IMR-90 (cell line): Measurements from ENCODE around the gene RASGRP3. TPM values are rescaled to one million over a fixed set of nuclear protein-coding genes. Genes with fewer than 3 reads are reported as not detected.

Source experiments
- ATAC-seq: fragments of 200-7000 bp; cut with Tn5 transposase; 2 replicates; pipeline ENCODE4 v1.9.1; 2020; ENCODE audit warnings: low read depth, mild to moderate bottlenecking, moderate library complexity
- BruUV-seq: library from RNA; stranded (reverse); fragments of 400-500 nt; replicated peaks from 2 replicates; lab custom pipeline; 2021; lab: Mats Ljungman, UMichigan
- CTCF ChIA-PET: fragments of 300-600 bp; formaldehyde crosslinking; extraction: SDS; loops from one replicate; lab custom pipeline; 2021; ENCODE audit warnings: antibody characterized with exemption; lab: Yijun Ruan, JAX
- POLR2A ChIA-PET: fragments of 300-600 bp; sonication (Branson Sonifier 250); formaldehyde crosslinking; loops from one replicate; lab custom pipeline; 2022; ENCODE audit warnings: antibody characterized with exemption; ENCODE audit not compliant: unreplicated experiment; lab: Charles Lee
- DNase-seq: peaks from one replicate; pipeline ENCODE4 v3.0.0; 2013
- H2AFZ ChIP-seq: replicated peaks from 2 replicates; pipeline ENCODE3; 2013; ENCODE audit warnings: low read length, mild to moderate bottlenecking; ENCODE audit not compliant: poor library complexity
- H2AK5ac ChIP-seq: 2 replicates; pipeline ENCODE4 v1.6.1; 2013; ENCODE audit warnings: low read depth, low read length, inconsistent platforms
- H2AK9ac ChIP-seq: replicated peaks from 2 replicates; pipeline ENCODE3; 2013; ENCODE audit warnings: mild to moderate bottlenecking, low read depth, low read length, moderate library complexity; ENCODE audit not compliant: poor library complexity
- H2BK120ac ChIP-seq: 2 replicates; pipeline ENCODE4 v1.6.1; 2013; ENCODE audit warnings: low read depth, low read length, inconsistent platforms
- H2BK15ac ChIP-seq: 3 replicates; pipeline ENCODE4 v1.6.1; 2013; ENCODE audit warnings: low read depth, low read length, inconsistent platforms
- H2BK20ac ChIP-seq: 2 replicates; pipeline ENCODE4 v1.6.1; 2013; ENCODE audit warnings: low read depth, mild to moderate bottlenecking, inconsistent platforms, low read length, moderate library complexity
- H2BK5ac ChIP-seq: 2 replicates; pipeline ENCODE4 v1.6.1; 2013; ENCODE audit warnings: mild to moderate bottlenecking, low read depth, low read length, inconsistent platforms; ENCODE audit not compliant: poor library complexity, severe bottlenecking
- H3K14ac ChIP-seq: replicated peaks from 2 replicates; pipeline ENCODE4 v1.6.1; 2013; ENCODE audit warnings: low read depth, low read length, inconsistent platforms
- H3K18ac ChIP-seq: 2 replicates; pipeline ENCODE4 v1.6.1; 2013; ENCODE audit warnings: low read depth, low read length, control low read depth
- H3K23ac ChIP-seq: 2 replicates; pipeline ENCODE4 v1.6.1; 2013; ENCODE audit warnings: low read depth, low read length, inconsistent platforms
- H3K27ac ChIP-seq: 2 replicates; pipeline ENCODE4 v1.5.1; 2013; ENCODE audit warnings: mild to moderate bottlenecking, control low read depth, low read length; ENCODE audit not compliant: insufficient read depth
- H3K27me3 ChIP-seq: 2 replicates; pipeline ENCODE4 v1.6.1; 2013; ENCODE audit warnings: low read length; ENCODE audit not compliant: control insufficient read depth, insufficient read depth
- H3K36me3 ChIP-seq: 2 replicates; pipeline ENCODE4 v1.6.1; 2013; ENCODE audit warnings: low read length, mixed read lengths; ENCODE audit not compliant: control insufficient read depth, insufficient read depth
- H3K4ac ChIP-seq: 2 replicates; pipeline ENCODE4 v1.6.1; 2013; ENCODE audit warnings: low read depth, low read length, inconsistent platforms
- H3K4me1 ChIP-seq: 2 replicates; pipeline ENCODE4 v1.6.1; 2013; ENCODE audit warnings: low read length, mixed read lengths; ENCODE audit not compliant: control insufficient read depth, insufficient read depth
- H3K4me2 ChIP-seq: 2 replicates; pipeline ENCODE4 v1.6.1; 2013; ENCODE audit warnings: low read depth, mild to moderate bottlenecking, control low read depth, low read length, moderate library complexity
- H3K4me3 ChIP-seq: 2 replicates; pipeline ENCODE4 v1.5.1; 2013; ENCODE audit warnings: low read depth, mild to moderate bottlenecking, control low read depth, low read length, moderate library complexity; ENCODE audit not compliant: insufficient read depth
- H3K56ac ChIP-seq: 2 replicates; pipeline ENCODE4 v1.6.1; 2013; ENCODE audit warnings: low read length, inconsistent platforms; ENCODE audit not compliant: insufficient read depth; ENCODE audit errors: extremely low read depth
- H3K79me1 ChIP-seq, 2 experiments: 2 replicates each; pipeline ENCODE4 v1.6.1; 2013; ENCODE audit warnings: low read length in 2 of 2, inconsistent platforms in 1 of 2, low read depth in 1 of 2
- H3K9ac ChIP-seq: 2 replicates; pipeline ENCODE4 v1.6.1; 2013; ENCODE audit warnings: low read depth, low read length, control low read depth
- H3K9me1 ChIP-seq: 2 replicates; pipeline ENCODE4 v1.6.1; 2013; ENCODE audit warnings: low read length, inconsistent platforms; ENCODE audit not compliant: insufficient read depth
- H3K9me3 ChIP-seq: 2 replicates; pipeline ENCODE4 v1.6.1; 2013; ENCODE audit warnings: low read length; ENCODE audit not compliant: control insufficient read depth, insufficient read depth
- H4K20me1 ChIP-seq: 2 replicates; pipeline ENCODE4 v1.6.1; 2013; ENCODE audit warnings: low read length, inconsistent platforms; ENCODE audit not compliant: insufficient read depth
- H4K5ac ChIP-seq: 2 replicates; pipeline ENCODE4 v1.6.1; 2013; ENCODE audit warnings: mild to moderate bottlenecking, low read depth, low read length, control low read depth
- H4K8ac ChIP-seq, 2 experiments: 2 replicates each; pipeline ENCODE4 v1.6.1; 2013; ENCODE audit warnings: low read depth in 2 of 2, low read length in 2 of 2, control low read depth in 1 of 2, inconsistent platforms in 1 of 2
- H4K91ac ChIP-seq: 2 replicates; pipeline ENCODE4 v1.6.1; 2013; ENCODE audit warnings: low read depth, low read length, inconsistent platforms; ENCODE audit not compliant: insufficient read depth
- BHLHE40 ChIP-seq: fragments of 150-350 bp; IDR thresholded peaks from 2 replicates; pipeline ENCODE4 v1.6.1; 2016; ENCODE audit warnings: mild to moderate bottlenecking, low read depth, low read length
- CEBPB ChIP-seq: IDR thresholded peaks from 2 replicates; pipeline ENCODE4 v1.6.1; 2012; ENCODE audit warnings: low read depth, low read length, improper control_type of control experiment
- CHD1 ChIP-seq: IDR thresholded peaks from 2 replicates; pipeline ENCODE4 v1.6.1; 2012; ENCODE audit warnings: low read depth, low read length, improper control_type of control experiment
- FOS ChIP-seq: fragments of 150-350 bp; IDR thresholded peaks from 2 replicates; pipeline ENCODE4 v1.6.1; 2016; ENCODE audit warnings: low read depth, low read length
- MAFK ChIP-seq: IDR thresholded peaks from 2 replicates; pipeline ENCODE4 v1.6.1; 2012; ENCODE audit warnings: low read depth, low read length, improper control_type of control experiment
- MAZ ChIP-seq: IDR thresholded peaks from 2 replicates; pipeline ENCODE4 v1.6.1; 2012; ENCODE audit warnings: low read depth, mild to moderate bottlenecking, low read length, improper control_type of control experiment, moderate library complexity, borderline replicate concordance
- MXI1 ChIP-seq: IDR thresholded peaks from 2 replicates; pipeline ENCODE4 v1.6.1; 2012; ENCODE audit warnings: low read depth, mild to moderate bottlenecking, low read length, moderate library complexity, borderline replicate concordance
- NFE2L2 ChIP-seq: fragments of 150-350 bp; IDR thresholded peaks from 2 replicates; pipeline ENCODE4 v1.6.1; 2016; ENCODE audit warnings: low read depth, mild to moderate bottlenecking, low read length
- POLR2A ChIP-seq: IDR thresholded peaks from 2 replicates; pipeline ENCODE4 v1.6.1; 2012; ENCODE audit warnings: mild to moderate bottlenecking, low read depth, low read length
- RAD21 ChIP-seq: IDR thresholded peaks from 2 replicates; pipeline ENCODE4 v1.6.1; 2012; ENCODE audit warnings: low read length, improper control_type of control experiment
- RCOR1 ChIP-seq: IDR thresholded peaks from 2 replicates; pipeline ENCODE4 v1.6.1; 2012; ENCODE audit warnings: mild to moderate bottlenecking, low read length, improper control_type of control experiment; ENCODE audit not compliant: insufficient replicate concordance
- RFX5 ChIP-seq: IDR thresholded peaks from 2 replicates; pipeline ENCODE4 v1.8.0; 2012; ENCODE audit warnings: low read depth, mild to moderate bottlenecking, low read length, moderate library complexity
- SMC3 ChIP-seq: fragments of 150-350 bp; IDR thresholded peaks from 2 replicates; pipeline ENCODE4 v1.6.1; 2016; ENCODE audit warnings: low read depth, mild to moderate bottlenecking, antibody characterized with exemption, low read length, moderate library complexity
- WGBS, 2 experiments: methylation state at CpG; one replicate each; pipeline versions ENCODE4 v1.1.5 to v1.1.7; 2013; ENCODE audit warnings: missing lambda C conversion rate in 2 of 2; ENCODE audit not compliant: insufficient read length in 1 of 2; ENCODE audit errors: extremely low coverage in 2 of 2; 5-methylcytosine and 5-hydroxymethylcytosine counted together
- dilution Hi-C: fragments of 300-500 bp; cut with HindIII; formaldehyde crosslinking; loops from one replicate; pipeline ENCODE4 v1.14.3; 2018; ENCODE audit warnings: low sequenced_read_pairs; ENCODE audit not compliant: unreplicated experiment
- in situ Hi-C: fragments of 300-500 bp; cut with MboI; formaldehyde crosslinking; loops from 3 replicates; pipeline ENCODE4 v1.14.3; 2019; ENCODE audit warnings: low sequenced_read_pairs, inconsistent platforms, mixed read lengths
- intact Hi-C: fragments of 100-400 bp; cut with micrococcal nuclease; formaldehyde crosslinking; loops from 2 replicates; pipeline ENCODE4 v1.10.0; 2022
- polyA plus RNA-seq, 3 experiments: library from polyadenylated mRNA; depleted of rRNA; stranded (reverse); fragments of >200 nt; gene quantifications; 2 replicates each; pipeline ENCODE4 v1.2.3, GENCODE V29; 2012; ENCODE audit warnings: low replicate concordance in 1 of 3
- total RNA-seq: library from RNA; depleted of rRNA; stranded (reverse); fragments of >200 nt; gene quantifications from 2 replicates; pipeline ENCODE4 v1.2.3, GENCODE V29; 2012
- TF ChIP-seq, protein P1 (sequence below): fragments of 150-350 bp; IDR thresholded peaks from 2 replicates; pipeline ENCODE4 v1.6.1; 2017; ENCODE audit warnings: mild to moderate bottlenecking, antibody characterized with exemption, low read length, low read depth
- TF ChIP-seq, protein P2 (sequence below): fragments of 150-350 bp; IDR thresholded peaks from 2 replicates; pipeline ENCODE4 v1.6.1; 2016; ENCODE audit warnings: low read depth, mild to moderate bottlenecking, low read length, moderate library complexity, borderline replicate concordance
- TF ChIP-seq, protein P3 (sequence below): conservative IDR thresholded peaks from 2 replicates; pipeline ENCODE4 v1.5.1; 2012; ENCODE audit warnings: mild to moderate bottlenecking, low read depth, low read length, improper control_type of control experiment

RASGRP3 gene
- total and polyA plus RNA-seq, 2 of the 4 experiments (the other 2 are of a cell fraction): 1.7 to 3.0 TPM

DNA sequence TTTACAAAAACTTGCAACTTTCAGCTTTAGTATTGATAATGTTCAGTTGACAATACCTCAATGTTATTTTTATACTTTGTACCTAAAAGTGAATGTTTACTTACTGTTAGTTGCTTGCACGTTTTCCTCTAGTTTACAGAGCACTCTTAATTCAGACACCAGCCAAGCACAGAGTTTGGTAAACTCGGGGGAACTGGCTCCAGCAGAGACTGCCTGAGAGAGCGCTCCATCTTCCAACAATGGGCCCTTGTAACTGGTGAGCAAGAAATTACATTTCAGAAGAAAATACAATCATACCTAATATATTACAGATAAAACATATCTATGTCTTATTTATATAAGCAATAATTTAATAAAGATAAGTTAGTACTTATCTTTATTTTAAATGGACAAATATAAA, 118.9 kb downstream of the RASGRP3 start:
- in situ Hi-C loops: no loop called here
- no peaks in the 10 kb centered on the region for H3K9me3 ChIP-seq
- no peak overlapping the region for H4K5ac ChIP-seq
- H2AK5ac ChIP-seq: no peak overlapping the region
- H3K27ac ChIP-seq: no peak overlapping the region
- H3K4me3 ChIP-seq: no peak overlapping the region
- H3K56ac ChIP-seq: no peak overlapping the region
- ATAC-seq (no peak), DNase-seq (no peak)
- H3K23ac ChIP-seq: no peak overlapping the region
- H2BK5ac ChIP-seq: no peak overlapping the region
- no peak overlapping the region for H4K91ac ChIP-seq
- TF ChIP-seq MAFK (no peak), RAD21 (no peak), MXI1 (no peak), FOS (no peak), NFE2L2 (no peak), BHLHE40 (no peak), CHD1 (no peak), RFX5 (no peak), CEBPB (no peak), POLR2A (no peak), SMC3 (no peak), RCOR1 (no peak), MAZ (no peak)
- TF ChIP-seq, protein P1, sequence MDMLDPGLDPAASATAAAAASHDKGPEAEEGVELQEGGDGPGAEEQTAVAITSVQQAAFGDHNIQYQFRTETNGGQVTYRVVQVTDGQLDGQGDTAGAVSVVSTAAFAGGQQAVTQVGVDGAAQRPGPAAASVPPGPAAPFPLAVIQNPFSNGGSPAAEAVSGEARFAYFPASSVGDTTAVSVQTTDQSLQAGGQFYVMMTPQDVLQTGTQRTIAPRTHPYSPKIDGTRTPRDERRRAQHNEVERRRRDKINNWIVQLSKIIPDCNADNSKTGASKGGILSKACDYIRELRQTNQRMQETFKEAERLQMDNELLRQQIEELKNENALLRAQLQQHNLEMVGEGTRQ: no peak
- TF ChIP-seq, protein P2, sequence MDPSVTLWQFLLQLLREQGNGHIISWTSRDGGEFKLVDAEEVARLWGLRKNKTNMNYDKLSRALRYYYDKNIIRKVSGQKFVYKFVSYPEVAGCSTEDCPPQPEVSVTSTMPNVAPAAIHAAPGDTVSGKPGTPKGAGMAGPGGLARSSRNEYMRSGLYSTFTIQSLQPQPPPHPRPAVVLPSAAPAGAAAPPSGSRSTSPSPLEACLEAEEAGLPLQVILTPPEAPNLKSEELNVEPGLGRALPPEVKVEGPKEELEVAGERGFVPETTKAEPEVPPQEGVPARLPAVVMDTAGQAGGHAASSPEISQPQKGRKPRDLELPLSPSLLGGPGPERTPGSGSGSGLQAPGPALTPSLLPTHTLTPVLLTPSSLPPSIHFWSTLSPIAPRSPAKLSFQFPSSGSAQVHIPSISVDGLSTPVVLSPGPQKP: no peak
- TF ChIP-seq, protein P3, sequence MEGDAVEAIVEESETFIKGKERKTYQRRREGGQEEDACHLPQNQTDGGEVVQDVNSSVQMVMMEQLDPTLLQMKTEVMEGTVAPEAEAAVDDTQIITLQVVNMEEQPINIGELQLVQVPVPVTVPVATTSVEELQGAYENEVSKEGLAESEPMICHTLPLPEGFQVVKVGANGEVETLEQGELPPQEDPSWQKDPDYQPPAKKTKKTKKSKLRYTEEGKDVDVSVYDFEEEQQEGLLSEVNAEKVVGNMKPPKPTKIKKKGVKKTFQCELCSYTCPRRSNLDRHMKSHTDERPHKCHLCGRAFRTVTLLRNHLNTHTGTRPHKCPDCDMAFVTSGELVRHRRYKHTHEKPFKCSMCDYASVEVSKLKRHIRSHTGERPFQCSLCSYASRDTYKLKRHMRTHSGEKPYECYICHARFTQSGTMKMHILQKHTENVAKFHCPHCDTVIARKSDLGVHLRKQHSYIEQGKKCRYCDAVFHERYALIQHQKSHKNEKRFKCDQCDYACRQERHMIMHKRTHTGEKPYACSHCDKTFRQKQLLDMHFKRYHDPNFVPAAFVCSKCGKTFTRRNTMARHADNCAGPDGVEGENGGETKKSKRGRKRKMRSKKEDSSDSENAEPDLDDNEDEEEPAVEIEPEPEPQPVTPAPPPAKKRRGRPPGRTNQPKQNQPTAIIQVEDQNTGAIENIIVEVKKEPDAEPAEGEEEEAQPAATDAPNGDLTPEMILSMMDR: no peak
- H3K9ac ChIP-seq: no peak overlapping the region
- WGBS, 2 experiments: no CpG with 5 or more reads among the region's 3 CpGs
- H3K27me3 ChIP-seq: no peaks in the 10 kb centered on the region
- no peak overlapping the region for H3K4ac ChIP-seq
- H3K18ac ChIP-seq: no peak overlapping the region
- CTCF ChIA-PET: interaction anchor here (1.0 kb wide), 1 partner anchor 820 kb away, joined by 3 read pairs; no protein-coding TSS in a partner anchor
- peaks cover 3% of the 10 kb centered on the region; the same call in 1 of the 2 replicates for H3K4me1 ChIP-seq
- dilution Hi-C loops: no loop called here
- intact Hi-C loops: no loop called here
- no peak overlapping the region for H2BK15ac ChIP-seq
- H3K9me1 ChIP-seq: peaks cover 6% of the 10 kb centered on the region; the same call in 1 of the 2 replicates
- peaks cover 24 to 53% of the 10 kb centered on the region in 2 experiments for H3K79me1 ChIP-seq
- H2BK120ac ChIP-seq: no peak overlapping the region
- no peak overlapping the region for H3K4me2 ChIP-seq
- H2BK20ac ChIP-seq: no peak overlapping the region
- POLR2A ChIA-PET: no interaction called here
- no peak overlapping the region for H4K8ac ChIP-seq
- no peak overlapping the region for H2AFZ ChIP-seq
- H3K14ac ChIP-seq: no peak overlapping the region
- BruUV-seq: no TSS peak
- H4K20me1 ChIP-seq: peaks cover 14% of the 10 kb centered on the region; the same call in 1 of the 2 replicates
- H2AK9ac ChIP-seq: no peak overlapping the region
- peaks cover 22% of the 10 kb centered on the region for H3K36me3 ChIP-seq
